DOHH2 (cell line): Measurements from ENCODE around the gene ABCA2.

ENCODE experiments used
- EZH2phosphoT487 ChIP-seq: fragments of 200-600 bp; sonication (generic); IDR thresholded peaks from 2 replicates; pipeline ENCODE4 v1.6.1; 2017; ENCODE audit warnings: borderline replicate concordance, mild to moderate bottlenecking, antibody characterized with exemption, low read length, moderate library complexity, mixed read lengths
- TF ChIP-seq, protein P1 (sequence below): fragments of 200-600 bp; sonication (generic); IDR thresholded peaks from one replicate; pipeline ENCODE4 v1.5.1; 2014; ENCODE audit warnings: antibody characterized with exemption, mild to moderate bottlenecking, low read depth, low read length; ENCODE audit not compliant: poor library complexity, severe bottlenecking

DNA sequence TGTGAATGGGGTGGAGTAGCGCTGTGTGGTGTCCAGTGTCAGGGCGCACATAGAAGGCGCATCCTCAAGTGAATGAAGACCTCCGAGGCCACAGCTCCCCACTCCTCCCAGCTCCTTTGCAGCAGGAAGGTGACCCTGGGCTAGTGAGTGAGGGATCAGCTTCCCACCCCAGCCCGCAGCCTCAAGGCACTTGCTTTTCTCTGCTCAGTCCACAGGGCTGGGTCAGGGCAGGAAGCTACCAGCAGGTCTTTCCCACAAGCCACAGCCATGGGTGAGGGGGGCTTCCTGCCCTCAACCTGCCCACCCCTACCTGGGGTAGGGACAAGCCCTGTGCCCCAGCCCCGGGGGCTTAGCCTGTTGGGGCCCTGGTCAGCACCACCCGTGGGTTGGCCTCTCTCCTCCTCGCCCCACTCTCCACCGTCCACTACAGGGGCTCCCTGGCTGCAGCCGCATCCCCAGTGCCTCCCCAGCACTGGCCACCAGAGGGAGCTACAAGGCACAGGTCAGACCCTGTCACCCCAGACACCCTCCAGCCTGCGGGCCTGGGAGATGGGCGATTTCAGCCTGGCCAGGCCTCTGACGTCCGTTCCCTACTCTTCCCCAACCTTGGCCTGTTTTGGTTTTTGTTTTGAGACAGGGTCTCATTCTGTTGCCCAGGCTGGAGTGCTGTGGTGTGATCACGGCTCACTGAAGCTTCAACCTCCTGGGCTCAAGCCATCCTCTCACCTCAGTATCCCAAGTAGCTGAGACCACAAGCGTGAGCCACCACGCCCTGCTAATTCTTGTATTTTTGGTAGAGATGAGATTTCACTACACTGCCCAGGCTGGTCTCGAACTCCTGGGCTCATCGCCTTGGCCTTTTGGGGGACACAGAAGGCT lies 1.3 kb upstream of the ABCA2 start:
- TF ChIP-seq, protein P1, sequence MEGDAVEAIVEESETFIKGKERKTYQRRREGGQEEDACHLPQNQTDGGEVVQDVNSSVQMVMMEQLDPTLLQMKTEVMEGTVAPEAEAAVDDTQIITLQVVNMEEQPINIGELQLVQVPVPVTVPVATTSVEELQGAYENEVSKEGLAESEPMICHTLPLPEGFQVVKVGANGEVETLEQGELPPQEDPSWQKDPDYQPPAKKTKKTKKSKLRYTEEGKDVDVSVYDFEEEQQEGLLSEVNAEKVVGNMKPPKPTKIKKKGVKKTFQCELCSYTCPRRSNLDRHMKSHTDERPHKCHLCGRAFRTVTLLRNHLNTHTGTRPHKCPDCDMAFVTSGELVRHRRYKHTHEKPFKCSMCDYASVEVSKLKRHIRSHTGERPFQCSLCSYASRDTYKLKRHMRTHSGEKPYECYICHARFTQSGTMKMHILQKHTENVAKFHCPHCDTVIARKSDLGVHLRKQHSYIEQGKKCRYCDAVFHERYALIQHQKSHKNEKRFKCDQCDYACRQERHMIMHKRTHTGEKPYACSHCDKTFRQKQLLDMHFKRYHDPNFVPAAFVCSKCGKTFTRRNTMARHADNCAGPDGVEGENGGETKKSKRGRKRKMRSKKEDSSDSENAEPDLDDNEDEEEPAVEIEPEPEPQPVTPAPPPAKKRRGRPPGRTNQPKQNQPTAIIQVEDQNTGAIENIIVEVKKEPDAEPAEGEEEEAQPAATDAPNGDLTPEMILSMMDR: peak; percentile 93
- no peak for TF ChIP-seq EZH2phosphoT487
